Stimulated activated CD4-positive, alpha-beta T cell treated with anti-CD3 and anti-CD28 coated beads, Interleukin-4, amount 100 ng/mL, for 48 hours (primary cell): Measurements from ENCODE around the gene ELN.

ENCODE experiments used
- DNase-seq, 2 donors: peaks; one replicate each; pipeline ENCODE4 v3.0.0-alpha.2; 2020; ENCODE audit warnings: low read depth in 2 of 2

Gene ELN

DNA sequence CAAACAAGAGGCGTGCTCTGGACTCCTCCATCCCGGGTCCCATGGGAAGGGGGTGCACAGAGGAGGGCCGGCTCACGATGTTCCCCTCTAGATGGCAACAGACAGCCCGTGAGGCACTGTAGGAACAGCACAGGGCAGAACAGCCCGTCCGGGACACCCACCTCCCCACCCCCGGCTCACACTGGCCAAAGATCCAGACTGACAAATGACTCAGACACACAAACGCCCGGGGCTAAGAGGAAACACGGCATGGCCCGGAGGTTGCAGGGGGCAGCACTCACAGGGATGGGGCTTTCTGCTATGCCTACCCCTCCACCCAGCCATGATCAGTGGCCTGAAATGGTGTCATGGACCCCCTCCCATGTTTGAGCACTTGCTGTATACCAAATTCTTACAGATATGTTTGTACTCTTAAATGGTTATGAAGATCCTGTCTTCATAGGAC lies 4.9 kb upstream of the ELN start:
- DNase-seq: no peak

DNA sequence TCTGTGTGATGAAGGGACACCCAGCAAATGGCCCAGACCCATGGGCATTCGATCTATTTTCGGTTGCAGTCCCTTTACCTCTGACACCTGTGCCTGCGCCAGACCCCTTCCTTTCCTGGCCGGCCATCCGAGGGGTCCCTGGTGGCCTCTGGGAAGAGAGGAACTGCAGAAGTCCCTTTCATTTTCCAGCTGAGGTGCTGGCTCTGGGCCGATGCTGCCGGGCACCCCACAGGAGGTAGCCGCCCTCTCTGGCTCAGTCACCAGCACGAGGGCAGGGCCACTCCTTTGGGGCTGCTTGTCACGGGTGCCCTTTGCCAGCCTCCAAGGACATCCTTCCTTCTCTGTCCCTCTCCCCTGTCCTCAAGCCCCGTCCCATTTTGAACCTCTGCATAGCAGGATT lies 4.2 kb upstream of the ELN start:
- DNase-seq: no peak

DNA sequence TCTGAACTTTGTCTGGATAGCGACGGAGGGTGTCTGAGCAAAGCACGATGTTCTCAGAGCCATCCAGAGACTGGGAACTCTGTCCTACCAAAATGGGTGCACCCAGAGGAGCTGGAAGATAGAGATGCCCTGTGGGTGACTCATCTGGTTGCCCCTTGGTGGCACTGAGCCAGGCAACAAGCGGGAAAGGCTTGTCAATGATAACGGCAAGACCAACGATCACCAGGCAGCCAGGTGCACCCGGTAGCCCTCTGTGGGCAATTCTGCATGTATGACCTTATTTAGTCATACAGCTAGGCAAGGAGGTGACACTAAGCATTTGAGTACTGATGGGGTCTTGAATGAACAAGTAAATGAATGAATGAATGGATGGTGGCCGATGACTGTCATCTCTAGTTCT lies 2.8 kb upstream of the ELN start:
- no peak for DNase-seq

DNA sequence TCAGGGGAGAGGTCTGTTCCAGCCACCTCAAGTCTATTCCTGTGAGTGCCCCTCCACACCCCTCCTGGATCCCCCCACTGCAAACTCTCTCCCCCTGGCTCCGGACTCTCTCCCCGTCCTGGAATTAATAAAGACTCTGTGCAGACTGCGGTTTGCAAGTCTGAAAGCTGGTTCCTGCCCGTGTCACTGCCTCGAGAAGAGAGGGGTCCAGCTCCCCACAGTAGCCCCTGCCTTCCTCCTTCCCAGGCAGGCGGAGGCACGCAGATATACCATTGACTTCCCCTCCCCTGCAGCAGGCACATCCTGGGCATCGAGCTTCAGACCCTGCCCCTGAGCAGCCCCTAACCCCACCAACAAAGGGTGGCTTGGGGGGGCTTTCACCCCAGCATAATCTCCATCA lies 2.2 kb upstream of the ELN start:
- DNase-seq: no peak

DNA sequence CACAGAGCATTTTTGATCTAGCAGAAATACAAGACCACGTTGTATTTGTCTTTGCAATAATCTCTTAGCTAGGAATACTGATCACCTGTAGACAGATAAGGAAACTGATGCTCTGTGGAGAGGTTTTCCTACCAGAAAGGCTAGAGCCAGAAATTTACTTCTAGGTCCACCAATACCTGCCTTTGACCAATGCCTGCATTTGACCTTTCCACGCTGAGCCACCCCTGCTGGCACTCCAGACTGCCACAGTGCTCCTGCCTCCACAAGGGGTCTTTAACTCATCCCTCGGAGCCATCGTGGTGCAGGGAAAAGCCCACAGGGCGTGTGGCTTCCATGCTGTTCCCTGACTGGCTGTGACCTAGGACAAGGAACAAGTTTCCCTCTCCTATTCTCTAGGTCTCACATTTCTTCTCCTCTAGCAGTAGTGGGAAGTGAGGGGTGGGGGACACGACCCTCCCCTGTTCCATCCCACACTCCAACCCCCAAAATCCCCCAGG lies 1.5 kb upstream of the ELN start:
- no peak for DNase-seq

DNA sequence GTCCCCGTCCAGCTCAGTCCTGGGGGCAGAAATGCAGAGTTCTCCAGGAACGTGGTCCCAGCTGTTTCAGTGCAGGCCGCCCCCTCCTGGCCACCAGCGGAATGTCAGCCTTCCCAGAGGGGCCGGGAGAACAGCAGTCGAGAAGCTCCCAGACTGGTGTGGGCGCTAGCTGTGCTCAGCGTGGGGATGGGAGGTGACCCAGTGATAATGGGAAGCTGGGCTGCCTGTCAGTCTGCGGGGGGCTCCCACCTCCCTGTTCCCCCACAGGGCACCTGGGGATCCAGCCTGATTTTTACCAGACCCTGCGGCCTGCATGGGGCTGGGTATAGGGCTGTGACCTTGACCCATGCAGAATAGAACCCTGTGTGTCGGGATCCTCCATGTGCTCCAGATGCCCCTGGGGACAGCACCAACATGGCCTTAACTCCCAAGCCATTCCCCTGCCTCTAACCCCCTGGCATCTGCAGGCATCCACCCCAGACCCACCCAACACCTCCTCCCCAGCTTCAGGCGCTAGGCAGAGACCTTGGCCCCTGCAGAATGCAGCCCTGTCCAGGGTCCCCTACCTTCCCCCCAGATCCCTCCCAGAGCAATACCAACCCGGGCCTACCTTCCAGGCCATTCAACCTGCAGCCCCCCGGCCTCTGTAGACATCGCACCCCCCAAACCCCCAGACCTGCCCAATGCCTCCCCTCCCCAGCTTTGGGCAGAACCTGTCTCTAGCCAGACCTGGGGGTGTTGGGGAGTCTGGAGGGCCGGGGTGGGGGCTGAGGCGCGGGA lies 880 bp upstream of the ELN start:
- peak; percentile 53 to 60 for DNase-seq

DNA sequence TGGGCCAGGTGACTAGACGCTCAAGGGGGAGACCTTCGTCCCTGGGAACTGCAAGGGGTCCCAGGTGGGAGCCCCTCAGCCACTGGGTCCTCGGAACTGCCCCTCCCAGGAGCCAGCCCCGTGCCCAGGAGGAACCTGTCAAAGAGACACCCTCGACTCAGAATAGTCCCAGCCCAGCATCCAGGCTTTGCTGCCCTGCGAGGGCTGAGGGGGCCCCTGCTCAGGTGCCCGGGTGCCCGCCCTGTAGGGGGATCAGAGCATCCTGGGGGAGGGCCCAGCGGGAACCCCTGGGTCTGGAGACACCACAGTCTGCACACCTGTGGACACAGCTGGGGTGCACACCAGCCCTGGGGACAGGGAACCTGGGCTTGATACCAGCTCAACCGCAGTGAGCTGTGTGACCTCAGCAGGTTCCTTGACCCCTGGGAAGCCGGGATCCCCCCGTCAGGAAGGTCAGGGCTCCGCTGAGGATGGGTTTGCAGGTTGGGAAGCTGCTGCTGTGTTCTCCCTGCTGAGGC lies 407 bp downstream of the ELN start:
- no peak for DNase-seq

DNA sequence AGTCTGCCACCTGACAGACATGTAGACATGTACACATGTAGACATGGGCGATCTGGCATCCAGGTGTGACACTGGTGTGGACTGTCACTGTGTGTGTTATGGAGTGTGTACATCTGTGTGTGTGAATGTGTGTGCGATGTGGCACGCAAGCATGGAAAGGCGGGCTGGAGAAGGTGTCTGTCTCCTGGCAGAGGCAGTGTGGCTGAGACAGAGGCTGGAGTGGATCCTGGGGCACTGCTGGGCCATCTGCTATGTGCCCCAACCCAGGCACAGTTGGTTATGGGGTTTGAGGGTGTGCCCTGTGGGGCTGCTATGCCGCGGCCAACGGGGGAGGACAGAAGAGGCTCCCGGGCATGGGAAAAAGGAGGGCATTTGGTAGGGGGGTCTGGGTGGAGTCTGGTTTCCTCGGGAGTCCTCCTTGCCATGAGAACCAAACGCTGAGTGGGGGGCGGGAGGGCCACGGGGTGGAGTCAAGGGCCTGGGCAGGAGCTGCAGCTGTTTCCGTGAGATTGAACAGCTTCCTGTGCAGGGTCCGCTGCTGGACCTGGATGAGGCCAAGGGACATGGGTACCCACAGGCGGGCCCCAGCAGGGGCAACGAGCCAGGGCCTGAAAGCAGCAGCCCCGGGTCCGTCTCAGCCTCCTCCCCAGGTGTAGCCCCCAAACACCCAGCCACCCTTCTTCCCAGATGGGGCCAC lies 1.3 kb downstream of the ELN start:
- DNase-seq: no peak

DNA sequence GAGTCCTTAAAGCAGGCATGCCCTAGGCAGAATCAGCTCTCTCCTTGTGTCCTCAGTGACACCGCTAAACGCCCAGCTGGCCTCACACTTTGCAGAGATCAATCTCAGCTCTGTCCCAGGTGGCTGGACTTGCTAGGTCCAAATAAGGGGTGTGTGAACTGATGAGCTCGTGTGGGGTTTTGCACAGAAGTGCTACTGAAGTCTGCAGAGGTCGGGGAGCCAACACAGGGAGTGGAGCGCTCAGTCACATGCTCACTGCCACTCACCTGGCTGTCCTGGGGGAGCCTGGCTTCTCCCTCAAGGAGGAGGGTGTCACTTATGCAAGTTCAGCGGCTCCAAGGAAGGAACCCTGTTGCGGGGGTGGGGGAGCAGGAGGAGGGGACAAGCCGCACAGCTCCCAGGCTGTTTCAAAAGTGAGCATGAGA lies 2.0 kb downstream of the ELN start:
- DNase-seq: no peak

DNA sequence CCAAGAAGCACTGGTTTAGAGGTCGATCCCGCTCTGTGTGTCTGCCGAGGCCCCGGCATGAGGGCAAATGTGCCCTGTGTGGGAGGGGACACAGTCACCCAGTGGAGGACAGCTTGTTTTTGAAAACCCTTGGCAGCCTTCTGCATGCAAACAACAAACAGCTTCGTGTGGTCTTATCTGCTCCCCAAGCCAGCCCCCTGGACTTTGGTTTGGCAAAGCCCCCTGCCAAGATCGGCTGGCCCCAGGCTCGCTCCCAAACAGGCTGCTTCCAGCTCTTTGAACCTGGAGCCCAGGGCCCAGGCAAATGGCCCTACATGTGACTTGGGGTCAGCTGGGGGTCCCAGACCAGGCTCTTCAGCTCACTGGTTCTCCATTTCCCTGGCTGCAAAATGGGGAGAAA lies 2.9 kb downstream of the ELN start:
- no peak for DNase-seq

DNA sequence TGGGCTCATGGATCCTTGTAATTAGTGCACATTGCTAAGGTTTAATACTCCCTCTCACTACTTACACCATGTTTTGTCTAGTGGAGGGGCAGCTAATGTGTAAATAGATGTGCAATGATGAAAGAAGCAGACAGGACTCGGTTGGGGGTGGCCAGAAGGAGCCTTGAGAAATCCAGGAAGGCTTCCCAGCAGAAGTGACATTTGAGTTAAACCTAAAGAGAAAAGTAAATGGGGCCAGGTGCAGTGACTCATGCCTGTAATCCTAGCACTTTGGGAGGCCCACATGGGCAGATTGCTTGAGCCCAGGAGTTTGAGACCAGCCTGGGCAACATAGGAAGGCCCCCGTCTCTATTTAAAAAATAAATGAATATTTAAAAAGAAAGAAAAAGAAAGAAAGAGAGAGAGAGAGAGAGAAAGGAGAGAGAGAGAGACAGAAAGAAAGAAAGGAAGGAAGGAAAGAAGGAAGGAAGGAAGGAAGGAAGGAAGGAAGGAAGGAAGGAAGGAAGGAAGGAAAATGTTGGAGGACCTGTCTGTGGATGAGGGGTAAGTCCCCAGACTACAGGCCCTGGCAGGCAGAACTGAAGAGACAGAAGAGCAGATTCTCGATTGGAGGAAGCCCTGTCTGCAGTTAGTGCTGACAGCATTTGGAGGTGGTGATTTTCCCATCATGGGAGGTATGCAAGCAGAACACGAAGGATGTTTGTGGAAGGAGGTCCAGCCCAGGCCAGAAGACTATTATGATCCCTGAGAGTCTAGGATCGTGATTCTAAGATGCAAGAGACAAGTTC lies 3.6 kb downstream of the ELN start:
- no peak for DNase-seq

DNA sequence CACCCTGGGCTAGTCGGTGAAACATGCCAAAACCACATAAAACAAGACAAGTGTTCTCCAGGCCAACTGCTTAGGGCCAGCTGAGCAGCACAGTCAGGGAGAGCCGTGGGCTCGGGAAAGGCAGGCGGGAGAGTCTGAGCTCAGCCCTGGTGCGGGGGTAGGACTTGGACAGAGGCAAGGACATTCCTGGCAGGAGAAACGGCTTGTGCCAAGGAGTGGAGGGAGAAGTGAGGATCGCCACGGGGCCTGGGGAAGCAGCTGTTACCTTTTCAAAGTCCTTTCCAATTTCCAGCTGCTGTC lies 4.2 kb downstream of the ELN start:
- DNase-seq: no peak

DNA sequence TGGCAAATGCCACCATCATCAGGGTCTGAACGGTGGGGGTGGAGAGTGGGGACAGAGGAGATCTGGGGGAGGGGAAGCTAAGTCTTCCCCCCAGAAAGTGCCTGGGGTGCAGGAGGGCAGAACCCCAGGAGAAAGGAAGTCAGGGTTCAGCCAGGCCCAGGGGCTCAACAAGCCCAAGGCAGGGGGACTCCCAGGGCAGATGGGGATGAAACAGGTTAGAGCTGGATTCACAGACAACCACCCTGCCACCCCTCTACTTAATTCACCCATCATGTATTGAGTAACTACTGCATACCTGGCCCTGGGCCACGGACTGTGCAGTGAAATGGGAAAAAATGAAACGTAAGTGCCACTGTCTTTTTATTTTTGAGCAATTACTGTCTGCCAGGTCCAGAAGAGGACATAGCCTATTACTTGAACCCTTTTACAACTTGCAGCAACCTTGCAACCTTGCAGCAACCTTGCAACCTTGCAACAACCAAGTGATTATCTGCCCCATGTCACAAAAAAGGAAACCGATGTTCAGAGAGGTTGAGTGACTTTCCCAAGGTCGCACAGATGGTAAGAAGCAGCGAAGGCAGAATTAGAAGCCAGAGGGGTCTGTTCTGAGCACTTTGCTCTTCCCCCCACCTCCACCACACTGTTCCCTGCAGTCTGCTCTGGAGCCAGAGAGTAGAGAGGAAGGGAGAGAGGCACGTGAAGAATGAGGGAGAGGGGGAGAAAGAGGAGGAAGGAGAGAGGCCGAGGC lies 4.8 kb downstream of the ELN start:
- no peak for DNase-seq

DNA sequence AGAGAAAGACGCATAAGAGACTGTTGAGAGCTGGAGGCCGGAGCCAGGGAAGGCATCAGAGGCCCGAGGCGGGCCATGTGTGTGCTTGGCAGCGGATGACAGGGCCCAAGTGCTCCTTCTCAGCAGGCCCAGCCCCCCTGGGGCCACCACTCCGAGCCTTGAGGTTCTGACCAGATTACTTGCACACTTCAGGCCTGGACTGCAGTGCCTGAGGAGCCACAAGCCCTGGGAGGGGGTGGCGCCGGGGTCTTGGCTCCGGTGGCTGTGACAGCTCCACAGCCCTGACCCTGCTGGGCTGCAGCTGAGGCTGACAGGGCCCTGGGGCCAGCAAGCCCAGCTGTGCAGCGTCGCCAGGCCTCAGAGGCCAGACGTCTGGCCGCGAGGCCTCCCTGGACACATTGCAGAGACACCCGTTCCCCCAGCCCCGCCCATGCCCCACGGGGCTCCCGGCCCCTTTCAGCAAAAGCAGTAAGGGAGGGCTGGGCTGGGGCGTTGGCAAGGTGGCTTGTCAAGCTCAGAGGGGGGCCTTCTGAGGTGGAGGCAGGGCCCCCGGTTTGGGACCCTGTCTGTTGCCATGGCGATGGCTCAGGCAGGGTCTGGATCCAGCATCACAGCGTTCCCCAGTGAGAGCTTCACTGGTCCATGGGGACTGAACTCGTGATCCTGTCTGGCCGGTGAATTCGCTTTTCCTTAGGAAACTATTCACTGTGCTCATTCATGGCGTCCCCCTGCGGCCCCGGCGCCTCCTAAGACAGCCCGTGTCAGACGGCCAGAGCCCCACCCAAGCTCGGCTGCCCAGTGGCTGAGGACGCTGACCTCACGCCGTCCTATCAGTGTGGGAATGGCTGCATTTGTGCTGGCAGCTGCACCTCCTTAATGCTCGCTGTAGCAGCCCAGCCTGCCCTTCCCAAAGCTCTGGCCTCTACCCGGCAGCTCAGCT lies 5.7 kb downstream of the ELN start:
- no peak for DNase-seq

DNA sequence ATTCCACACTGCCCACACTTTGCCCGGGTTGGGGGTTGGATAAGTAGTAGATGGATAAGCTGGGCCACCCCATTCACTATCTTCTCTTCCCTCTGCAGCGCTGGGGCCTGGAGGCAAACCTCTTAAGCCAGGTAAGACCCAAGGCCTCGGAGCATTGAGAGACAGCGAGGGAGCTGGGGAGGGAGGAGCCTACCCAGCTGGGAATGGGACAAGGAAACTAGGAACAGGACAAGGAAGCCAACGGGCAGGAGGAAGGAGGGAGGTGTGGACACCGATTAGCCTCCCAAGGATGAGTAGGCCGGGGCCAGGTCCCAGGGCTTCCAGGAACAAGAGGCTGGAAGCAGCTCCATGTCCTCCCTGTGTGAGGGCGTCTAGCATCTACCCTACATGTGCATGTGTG lies 9.6 kb downstream of the ELN start:
- DNase-seq: no peak

DNA sequence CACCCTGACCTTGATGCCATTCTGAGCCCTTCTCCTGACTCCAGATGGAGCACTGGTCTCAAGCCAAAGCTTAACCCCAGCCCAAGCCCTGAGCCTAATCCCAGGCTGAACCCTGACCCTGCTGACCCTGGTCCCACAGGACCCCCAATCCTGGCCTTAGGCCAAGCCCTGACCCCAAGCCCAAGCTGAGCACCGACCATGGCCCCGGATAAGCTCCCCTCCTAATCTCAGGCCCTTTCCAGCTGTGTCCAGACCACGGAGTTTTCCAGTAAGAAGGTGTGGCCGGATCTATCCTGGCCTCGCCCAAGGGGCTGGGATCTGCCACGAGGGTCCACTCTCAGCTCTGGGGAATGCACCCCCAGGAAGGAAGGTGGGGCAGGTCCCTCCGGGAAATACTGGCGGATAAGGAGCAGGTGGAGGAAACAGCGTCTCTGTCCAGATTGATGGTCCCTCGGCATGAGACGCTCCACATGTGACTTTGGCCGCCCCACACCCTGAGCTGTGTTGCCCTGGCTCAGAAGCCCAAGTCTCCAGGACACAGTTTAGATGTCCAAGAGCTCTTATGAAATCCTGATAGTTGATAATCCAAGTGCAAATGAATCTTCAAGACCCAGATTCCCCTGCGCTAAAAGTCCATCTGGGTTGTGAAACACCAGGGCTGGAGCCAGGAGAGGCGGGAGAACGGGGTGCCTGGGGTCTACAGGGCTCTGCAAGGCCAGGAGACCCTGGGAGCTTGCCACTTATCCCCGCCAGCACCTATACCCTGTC lies 10.4 kb downstream of the ELN start:
- DNase-seq: no peak

DNA sequence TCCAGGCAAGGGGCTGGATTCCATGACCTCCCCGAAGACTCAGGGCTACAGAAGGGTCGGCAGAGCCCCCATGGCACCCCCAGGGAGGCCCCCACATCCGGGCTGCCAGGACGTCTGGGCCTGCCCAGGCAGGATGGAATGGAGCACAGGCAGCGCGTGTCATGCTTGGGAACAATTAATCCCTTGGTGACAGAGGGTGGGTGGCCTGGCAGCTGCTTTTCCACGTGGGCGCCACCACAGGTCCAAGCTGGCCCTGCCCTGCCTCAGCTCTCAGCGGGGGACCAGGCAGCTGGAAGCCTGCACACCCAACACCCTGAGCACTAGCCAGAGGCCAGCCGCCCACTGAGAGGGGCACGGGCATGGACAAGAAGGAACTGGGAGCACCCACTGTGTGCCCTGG lies 11.4 kb downstream of the ELN start:
- no peak for DNase-seq

DNA sequence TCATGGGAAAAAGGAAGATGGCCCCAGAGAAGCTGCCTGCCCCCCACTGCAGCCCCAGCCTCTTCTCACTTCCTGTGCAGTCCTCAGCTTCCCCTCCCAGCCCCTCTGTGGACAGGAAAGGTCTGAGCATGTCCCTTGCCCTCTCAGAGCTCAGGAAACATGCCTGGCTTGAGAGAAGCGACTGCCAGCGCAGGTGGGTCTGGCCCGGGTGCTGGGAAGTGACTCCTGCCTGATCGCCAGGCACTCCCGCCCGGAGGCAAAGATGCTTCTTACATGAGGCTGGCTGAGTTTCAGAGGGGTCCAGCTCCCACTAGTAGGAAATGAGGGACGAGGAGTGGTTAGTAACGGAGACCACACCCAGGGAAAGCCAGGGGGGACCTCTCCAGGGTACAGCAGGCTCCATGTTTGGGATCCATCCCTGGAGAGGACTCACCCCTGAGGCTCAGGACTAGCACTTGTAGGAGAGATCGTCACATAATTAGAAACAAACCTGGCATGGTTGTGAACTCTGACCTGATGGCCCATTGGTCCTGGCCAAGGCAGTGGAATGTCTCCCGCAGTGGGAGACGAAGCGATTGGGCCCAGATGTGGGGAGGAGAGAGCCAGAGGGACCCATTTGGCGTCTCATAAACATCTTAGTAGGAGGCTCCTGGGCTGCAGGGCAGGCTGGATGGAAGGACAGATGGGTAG lies 12.3 kb downstream of the ELN start:
- DNase-seq: no peak

DNA sequence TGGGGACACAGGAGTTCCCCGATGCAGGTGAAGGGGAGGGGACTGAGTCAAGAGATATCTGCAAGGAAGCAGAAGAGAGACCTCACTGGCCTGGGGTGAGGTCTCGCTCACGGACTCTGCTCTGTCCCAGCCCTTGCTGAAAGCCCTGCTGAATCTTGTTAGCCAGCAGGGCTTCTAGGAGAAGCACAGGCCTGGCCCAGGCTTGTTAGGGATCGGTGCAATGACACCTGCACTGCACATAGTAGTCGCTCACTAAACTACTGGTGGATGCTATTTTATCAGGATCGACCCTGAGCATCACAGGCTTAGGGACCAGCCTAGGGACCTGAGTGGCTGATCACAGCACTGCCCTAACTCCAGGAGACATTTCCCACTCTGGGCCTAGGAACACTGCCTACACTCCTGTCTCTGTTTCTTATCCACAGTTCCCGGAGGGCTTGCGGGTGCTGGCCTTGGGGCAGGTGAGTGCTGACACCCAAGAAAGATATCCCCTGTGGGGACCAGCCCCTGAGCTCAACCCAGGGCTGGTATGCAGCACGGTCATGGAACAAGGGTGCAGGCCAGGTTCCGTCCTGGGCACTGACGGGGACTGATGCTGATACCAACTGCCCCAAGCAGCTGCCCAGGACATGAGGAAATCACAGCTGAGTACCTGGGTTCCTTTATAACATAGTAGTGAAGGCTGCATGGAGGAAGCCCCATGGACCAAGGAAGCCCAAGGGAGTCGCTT lies 13.0 kb downstream of the ELN start:
- DNase-seq: no peak
